GM19328 (cell line): Measurements from ENCODE around the gene SSU72.

Experiments used
- ATAC-seq: cut with Tn5 transposase; IDR thresholded peaks from one replicate; pipeline ENCODE4 v1.9.1; 2021; ENCODE audit warnings: mild to moderate bottlenecking, moderate library complexity; ENCODE audit not compliant: unreplicated experiment

Gene SSU72

DNA sequence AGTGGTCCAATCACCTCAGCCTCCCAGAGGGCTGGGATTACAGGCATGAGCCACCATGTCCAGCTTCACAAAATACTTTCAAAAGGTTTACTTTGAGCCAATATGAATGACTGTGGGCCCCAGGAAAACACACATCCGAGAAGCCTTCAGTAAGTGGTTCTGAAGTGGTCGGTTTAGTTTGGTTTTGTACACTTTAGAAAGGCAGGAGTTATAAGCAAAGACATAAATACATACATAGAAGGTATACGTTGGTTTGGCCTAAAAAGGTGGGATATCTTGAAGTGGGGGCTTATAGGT lies 37.4 kb upstream of the SSU72 start:
- no peak for ATAC-seq

DNA sequence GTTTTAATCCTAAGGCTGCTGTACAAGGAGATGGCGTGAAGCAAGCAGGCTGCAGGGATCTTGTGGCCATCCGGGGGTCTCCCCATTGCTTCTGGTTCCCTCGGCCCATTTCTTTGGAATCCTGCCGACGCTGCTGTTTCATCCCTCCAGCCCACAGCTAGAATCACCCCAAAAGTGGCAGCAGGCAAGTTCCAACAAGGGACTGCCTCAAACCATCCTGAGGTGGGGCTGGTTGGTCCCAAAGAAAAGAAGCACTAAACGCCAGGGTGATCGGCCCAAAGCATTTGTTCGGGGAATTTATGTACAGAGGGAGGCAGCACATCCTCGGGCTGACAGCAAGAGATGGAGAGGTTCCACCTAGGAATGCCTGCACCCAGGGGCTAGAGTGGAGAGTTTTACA lies 36.1 kb upstream of the SSU72 start:
- ATAC-seq: no peak

DNA sequence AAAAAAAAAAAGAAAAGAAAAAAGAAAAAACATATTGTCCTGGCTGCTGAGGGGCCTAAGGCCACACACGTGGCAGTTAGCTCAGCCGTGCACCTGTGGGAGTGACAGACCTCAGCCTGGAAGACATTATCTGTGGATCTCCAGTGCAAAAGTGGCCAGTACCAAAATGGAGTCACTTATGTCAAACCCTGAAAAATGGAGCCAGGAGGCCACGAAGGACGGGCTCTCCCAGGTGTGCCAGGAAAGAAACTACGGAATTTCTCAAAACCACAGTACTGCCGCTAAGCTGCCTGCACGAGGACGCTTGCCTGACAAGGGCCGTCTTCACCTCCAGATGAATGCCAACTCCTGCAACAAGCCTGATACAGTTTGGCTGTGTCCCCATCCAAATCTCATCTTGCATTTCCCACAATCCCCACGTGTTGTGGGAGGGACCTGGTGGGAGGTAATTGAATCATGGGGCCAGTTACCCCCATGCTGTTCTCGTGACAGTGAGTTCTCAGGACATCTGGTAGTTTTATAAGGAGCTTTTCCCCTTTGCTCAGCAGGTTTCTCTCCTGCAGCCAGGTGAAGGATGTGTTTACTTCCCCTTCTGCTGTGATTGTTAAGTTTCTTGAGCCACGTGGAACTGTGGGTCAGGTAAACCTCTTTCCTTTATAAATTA lies 35.3 kb upstream of the SSU72 start:
- no peak for ATAC-seq

DNA sequence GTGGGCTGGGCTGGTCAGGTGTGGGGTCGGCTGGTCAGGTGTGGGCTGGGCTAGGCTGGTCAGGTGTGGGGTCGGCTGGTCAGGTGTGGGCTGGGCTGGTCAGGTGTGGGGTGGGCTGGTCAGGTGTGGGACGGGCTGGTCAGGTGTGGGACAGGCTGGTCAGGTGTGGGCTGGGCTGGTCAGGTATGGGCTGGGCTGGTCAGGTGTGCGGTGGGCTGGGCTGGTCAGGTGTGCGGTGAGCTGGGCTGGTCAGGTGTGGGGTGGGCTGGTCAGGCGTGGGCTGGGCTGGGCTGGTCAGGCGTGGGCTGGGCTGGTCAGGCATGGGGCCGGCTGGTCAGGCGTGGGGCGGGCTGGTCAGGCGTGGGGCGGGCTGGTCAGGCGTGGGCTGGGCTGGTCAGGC lies 31.6 kb upstream of the SSU72 start:
- ATAC-seq: no peak

DNA sequence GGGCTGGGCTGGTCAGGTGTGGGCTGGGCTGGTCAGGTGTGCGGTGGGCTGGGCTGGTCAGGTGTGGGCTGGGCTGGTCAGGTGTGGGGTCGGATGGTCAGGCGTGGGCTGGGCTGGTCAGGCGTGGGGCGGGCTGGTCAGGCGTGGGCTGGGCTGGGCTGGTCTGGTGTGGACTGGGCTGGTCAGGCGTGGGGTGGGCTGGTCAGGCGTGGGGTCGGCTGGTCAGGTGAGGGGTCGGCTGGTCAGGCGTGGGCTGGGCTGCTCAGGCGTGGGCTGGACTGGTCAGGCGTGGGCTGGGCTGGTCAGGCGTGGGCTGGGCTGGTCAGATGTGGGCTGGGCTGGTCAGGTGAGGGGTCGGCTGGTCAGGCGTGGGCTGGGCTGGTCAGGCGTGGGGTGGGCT lies 31.1 kb upstream of the SSU72 start:
- no peak for ATAC-seq

DNA sequence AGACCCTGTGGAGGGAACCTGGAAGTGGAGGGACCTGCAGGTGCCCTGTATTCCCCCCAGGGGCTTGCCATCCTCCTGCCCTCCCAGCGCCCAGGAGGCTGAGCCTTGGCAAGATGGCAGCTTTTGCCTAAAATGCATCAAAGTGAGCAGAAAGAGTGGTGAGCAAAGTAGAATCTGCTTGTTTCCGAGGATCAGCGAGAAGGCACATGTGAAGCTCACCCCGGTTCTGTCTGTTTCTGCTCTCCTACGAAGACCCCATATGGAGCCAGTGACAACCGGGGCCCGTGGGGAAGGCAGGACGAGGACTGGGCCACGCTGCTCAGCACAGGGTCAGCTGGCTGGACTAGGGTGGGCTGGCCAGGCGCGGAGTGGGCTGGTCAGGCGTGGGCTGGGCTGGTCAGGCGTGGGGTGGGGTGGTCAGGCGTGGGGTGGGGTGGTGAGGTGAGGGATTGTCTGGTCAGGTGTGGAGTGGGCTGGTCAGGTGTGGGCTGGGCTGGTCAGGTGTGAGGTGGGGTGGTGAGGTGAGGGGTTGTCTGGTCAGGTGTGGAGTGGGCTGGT lies 30.4 kb upstream of the SSU72 start:
- no peak for ATAC-seq

DNA sequence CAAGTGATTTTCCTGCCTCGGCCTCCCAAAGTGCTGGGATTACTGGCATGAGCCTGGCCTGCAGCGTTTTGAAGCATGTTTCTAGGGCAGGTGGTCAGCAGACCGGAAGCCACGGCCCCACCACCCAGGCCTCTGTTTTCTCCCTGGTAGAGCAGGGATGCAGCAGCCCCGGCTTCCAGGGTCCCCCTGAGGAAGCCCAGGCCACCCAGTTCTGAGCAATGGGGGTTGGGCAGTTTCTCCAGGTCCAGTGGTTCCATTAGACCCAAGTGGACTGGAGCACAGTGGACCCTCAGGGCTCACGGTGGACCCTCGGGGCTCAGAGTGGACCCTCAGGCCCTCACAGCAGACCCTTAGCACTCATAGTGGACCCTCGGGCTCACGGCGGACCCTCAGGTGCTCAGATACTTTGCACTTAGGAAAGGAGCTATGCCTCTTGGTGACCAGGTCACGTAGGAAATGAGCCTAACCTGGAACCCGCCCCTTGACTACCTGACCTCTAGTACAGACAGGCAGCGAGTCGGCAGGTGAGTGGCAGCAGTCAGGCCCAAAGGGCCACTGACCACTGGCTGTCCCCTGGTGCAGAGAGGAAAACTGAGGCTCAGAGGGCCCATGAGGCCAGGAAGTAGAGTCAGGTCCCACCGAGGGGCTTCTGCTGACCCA lies 29.8 kb upstream of the SSU72 start:
- ATAC-seq: no peak

DNA sequence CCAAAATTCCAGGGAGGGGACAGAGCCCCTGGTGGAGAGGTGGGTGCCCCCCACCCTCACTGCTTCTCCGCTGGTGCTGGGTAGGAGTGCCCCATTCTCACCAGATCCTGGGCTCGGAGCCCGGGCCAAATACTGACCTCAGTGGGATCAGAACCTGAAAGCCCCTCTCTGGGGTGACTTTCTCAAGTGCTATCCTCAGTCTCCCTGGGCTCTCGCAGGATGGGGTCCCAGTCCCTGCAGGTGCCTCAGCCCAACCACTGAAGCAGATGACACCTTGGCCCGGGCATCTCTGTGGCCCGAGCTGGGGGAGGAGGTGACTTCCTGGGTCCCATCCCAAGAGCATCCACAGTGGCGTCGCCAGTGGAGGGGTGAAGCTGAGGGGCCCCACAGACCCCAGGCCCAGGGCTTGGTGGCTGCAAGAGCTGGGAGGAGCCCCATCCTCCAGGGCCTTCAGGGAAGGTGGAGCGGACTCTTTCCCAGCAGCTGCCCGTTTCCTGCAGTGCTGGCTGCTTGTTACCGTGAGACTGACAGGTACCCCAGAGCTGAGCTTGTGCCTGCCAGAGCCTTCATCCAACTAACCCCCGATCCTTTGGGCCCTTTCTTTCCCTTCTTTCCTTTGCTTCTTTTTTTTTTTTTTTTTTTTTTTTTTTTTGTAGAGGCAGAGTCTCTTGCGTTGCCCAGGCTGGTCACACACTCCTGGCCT lies 29.2 kb upstream of the SSU72 start:
- no peak for ATAC-seq

DNA sequence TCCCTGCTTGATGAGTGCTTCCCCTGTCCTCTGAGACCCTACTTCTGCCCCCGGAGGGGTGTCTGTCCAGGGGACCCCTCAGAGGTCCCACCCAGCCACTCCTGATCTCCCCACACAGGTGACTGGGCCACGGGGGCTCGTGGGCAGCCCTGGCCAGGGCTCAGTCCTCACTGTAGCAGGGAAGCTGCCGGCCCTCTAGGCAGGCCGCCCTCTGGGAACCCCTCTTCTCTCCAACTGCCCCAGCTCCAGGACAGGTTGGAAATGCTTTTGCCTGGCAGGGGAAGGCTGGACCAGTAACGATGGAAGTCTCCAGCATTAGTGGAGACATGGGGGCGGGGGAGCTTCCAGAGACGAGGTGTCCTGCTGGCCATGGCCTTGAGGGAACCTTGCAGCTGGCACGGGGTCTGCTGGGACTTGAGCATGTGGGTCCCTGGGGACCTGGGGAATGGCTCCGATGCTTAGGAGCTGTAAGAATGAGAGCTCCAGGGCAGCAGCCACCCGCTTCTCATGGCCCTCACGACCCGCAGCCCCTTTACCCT lies 28.4 kb upstream of the SSU72 start:
- ATAC-seq: no peak

DNA sequence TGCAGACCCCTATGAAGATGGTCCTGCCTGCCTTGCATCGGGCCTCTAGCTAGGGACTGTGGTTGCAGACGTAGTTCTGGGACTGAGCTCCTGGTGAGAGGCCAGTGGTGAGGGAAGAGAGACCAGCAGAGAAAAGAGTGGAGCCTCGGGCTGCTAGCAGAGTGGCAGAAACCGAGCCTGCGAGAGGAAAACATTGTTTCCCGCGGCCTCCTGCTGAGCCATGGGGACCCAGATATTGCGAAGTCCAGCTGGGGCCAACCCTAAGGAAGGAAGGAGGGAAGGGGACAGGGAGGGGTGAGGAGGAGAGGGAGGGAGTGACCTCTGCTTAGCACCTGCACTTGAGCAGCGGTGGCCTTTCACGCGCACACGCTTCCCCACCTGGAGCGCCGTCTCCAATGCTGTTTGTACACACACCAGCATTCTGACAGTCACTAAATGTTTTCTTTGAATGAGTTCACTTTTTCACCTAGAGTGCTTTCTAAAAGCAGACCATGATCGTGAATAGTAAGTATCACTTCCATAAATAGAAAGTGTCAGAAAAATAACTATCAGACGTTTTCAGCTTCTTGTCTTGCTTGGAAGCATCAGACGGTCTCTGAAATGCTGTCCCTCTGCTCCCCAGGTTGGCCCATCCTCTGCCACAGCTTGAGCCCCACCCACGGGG lies 27.8 kb upstream of the SSU72 start:
- ATAC-seq: no peak

DNA sequence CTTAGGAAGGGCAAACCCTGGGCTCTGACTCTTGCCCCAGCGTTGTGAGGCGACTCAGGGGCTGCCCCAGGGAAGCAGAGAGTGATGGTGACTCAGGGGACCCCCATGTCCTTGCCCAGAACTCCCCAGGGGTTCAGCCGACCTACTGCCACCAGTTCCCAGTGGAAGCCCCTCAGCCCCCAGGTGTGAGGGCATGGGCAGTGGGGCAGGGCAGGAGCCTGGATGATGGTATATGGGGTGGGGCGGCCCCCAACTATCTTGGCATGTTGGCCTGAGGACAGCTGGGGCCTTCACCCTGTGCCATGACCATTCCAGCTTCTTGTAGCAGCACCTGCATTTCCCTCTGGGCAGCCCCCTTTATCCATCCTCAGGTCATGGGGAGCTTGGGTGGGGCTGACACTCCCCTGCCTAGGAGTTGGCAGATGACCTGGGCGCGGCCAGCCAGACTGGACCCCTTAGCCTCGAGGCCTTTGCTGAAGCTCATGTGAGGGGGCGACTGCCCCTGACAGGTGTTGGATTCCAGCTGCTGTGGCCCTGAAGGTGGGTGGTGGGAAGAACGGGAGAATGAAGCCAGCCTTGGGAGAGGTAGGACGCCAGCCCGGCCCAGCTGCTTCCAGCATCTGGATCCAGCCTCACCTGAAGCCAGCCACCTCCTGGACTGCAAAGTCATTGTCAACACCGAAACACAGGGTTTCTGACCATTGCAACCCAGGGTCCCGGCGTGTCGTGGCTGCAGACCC lies 27.1 kb upstream of the SSU72 start:
- no peak for ATAC-seq

DNA sequence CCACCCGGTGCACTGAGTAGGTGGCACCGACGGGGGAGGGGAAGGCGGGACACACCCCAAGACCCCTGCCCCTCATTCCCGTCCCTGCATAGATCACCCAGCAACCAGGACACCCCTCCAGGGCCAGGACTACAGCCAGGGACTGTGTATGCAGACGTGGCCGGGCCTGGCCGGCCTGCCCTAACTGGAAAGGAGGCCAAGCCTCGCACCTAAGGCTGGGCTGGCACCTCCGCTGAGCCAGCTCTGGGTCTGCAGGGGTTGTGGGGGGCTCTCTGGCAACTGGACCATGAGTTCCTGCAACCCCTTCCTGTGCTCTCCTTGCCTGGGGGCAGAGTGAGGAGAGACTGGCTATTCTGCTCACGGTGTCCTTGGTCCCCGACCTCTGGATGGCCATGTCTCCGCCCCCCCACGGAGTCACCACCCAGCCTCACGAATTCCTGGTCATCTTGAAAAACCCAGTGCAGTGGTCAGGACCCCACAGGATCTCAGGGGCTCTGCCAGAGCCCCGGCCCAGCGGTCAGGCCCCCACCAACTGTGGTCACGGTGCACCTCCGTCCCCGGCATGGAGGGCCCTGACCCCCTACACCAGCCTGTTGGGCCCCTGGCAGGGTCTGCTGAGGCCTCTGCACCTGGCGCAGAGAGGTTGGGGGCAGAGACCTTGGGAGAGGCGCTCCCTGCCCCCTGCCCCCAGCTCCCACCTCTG lies 26.3 kb upstream of the SSU72 start:
- no peak for ATAC-seq

DNA sequence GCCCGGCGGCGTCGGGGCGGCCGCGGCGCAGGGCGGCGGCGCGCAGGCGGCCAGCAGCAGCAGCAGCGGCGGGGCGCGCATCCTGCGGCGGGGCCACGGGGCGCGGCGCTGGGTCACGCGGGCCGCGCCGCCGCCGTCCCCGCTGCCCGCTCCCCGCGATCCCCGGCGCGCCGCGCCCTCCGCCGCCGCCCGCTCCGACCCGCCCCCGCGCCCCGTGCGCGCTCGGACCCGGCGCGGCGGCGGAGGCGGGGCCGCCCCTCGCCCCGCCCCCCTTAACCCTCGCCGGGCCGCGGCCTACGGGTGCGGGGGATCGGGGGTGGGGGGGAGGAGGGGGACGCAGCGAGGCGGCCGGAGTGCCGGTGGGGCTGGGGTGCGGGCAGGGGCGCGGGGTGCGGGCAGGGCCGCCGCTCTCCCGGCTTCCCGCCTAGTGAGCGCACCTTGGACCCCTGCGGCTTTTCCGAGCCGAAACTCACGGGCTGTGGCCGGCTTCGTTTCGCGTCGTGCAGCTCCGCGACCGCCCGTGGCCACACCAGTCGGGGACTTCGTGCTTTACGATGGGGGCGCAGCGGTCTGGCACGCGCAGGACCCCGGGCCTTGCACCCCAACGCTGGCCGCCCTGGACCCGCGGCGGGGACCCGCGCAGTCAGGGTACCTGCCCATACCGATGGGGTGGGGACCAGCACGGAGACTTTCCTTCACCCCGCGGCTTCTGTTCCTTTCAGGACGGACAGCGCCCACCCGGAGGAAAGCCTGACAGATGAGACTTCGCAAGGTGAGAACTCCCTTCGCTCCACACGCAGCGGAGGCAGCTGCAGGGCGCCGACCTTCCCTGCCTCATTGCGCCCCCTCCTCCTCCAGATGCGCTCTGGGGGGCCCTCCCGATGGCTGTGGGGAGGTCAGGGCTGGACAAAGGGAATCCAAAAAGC lies 25.5 kb upstream of the SSU72 start, which contains the start of gene FNDC10:
TSS of gene FNDC10 (minus strand) at position 201 of the 926 bp plus-strand sequence. CDS start at position 81, 120 bp downstream.
- no peak for ATAC-seq

DNA sequence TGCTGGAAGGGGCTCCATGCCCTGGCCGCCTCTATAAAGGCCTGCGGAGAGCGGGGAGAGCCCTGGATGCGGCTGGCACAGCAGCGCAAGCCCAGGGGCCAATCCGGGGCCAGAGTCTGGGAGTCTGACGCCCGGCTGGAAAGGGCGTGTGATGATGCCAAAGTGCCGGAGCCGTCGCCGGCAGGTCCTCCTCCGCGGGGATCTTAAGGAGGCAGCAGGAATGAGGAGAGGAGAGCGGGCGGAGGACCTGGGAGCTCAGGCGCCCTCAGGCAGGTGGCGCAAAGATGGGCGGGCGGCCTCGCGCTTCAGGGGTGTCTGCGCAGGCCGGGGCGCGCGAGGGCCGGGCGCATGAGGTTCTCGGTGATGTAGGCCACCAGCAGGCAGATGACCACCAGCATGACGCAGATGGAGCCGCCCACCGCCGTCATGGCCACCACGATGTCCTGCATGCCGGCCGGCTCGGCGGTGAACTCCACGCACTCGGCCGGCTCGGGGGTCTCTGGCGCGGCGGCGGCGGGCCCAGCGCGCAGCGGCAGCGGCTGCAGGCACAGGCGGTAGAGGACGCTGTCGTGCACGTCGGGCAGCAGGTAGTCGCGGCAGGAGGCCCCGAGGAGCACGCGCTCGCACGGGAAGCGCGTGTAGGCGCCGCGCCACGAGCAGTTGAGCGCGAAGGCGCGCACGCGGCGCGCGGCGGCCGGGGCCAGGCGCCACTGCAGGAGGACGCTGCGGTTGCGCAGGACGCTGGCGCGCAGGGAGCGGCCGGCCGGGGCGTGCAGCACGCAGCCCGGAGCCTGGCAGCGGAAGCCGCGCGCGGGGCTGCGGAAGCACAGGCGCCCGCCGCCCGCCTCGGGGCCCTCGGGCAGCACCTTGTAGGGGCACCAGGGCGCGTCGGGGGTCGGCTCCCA lies 24.6 kb upstream of the SSU72 start:
- no peak for ATAC-seq

DNA sequence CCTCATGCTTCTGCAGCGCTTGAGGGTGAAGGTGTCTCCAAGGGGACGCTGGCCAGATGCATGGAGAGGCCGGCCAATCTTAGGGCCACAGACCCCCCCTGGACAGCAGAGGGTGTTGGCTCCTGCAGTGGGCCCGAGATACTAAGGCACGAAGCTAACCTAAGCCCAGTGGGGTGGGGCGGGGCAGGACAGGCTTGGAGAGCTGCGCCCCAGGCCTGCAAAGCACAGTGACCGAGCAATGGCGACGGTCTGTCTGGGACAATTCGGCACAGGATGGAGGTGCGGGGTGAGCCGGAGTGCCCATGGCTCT lies 24.0 kb upstream of the SSU72 start:
- ATAC-seq: no peak

DNA sequence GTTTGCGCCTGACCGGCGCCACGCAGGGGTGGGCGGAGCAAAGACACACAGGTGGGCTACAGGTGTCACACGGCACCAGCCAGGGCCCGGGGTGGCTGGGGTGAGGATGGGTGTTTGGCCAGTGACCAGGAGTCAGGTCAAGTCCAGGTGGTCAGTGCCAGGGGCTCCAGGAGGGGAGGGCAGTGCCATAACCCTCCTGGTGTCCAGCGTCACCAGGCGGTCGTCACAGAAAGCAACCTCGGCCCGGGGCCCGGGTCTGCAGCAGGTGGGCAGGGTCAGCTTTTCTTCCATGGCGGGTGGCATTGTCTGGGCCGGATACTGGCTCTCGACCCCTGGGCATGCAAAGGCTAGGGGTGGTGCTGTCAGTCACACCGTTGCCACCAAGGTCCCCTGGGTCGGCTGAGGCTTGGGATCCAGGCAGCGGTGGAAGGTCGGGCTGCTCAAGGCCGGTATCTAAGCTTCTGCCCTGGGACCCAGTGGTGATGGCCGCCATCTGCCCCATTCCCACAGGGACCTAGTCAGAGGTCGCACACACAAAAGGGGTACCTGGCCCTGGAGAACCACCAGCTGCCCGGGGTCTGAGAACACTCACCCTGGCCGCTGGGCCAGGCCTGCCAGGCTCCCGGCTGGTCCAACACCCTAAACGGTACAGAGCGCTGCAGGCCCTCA lies 23.5 kb upstream of the SSU72 start:
- ATAC-seq: no peak

DNA sequence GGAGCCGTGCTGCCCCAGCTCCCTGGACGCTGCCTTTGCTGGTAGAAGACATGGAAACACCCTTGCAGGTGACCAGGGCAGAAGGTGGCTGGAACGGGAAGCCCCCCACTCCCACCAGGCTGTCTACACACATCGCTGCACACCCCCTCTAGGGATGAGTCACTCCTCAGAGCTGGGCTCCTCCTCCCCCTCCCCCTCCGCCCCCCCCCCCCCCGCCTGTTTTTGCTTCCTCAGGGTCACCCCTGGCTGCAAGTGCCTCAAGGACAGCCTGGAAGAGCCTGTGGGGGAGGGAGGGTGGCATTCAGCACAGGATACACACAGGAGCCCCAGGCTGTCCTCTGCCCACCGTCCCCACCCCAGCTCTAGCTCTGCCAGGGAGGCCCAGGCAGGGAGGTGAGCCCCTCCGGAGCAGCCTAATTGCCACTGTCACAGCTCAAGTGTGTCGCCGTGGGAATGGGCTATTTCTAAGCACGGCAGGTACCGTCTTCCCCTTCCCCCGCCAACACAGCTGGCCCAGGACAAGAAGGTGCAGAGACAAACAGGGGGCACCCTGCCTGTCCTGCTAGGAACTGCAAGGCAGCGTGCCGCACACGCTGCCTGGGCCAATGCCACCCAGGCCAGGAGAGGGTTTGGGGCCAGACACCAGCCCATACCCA lies 22.7 kb upstream of the SSU72 start:
- ATAC-seq: no peak
